OCI-LY1 (cell line): ENCODE data around the gene PRPF6.

Experiments
- CTCF ChIP-seq: fragments of 200-600 bp; sonication (generic), shearing (Covaris generic); IDR thresholded peaks from 2 replicates; pipeline ENCODE4 v1.5.1; 2017; ENCODE audit warnings: mild to moderate bottlenecking, antibody characterized with exemption, low read length, moderate library complexity, mixed read lengths
- EZH2 ChIP-seq: fragments of 200-600 bp; sonication (generic), shearing (Covaris generic); IDR thresholded peaks from 2 replicates; pipeline ENCODE4 v1.8.0; 2017; ENCODE audit warnings: borderline replicate concordance, mixed run types, mild to moderate bottlenecking, antibody characterized with exemption, low read length, moderate library complexity, mixed read lengths

- no peak for TF ChIP-seq CTCF
- no peak for TF ChIP-seq EZH2
Measured at GRCh38 chr20:64071341-64072332, 90.7 kb downstream of the PRPF6 start.
